Liver (tissue), 9 donors: ENCODE results near the gene PALD1. TPM values are rescaled to one million over a fixed set of nuclear protein-coding genes. Genes with fewer than 3 reads are reported as not detected.

ENCODE experiments used
- DNase-seq: peaks from one replicate; pipeline ENCODE4 v3.0.0-alpha.2; 2017; ENCODE audit warnings: low spot score
- H3K27ac ChIP-seq, 2 donors: one replicate each; pipeline ENCODE4 v1.7.0; 2013; ENCODE audit warnings: inconsistent platforms in 2 of 2, low read length in 2 of 2, control low read depth in 1 of 2, low read depth in 1 of 2, mild to moderate bottlenecking in 1 of 2
- H3K27me3 ChIP-seq, 4 donors: one replicate each; pipeline versions ENCODE4 v1.6.1 to v1.7.0; 2013; ENCODE audit warnings: low read length in 3 of 4, inconsistent platforms in 1 of 4, mild to moderate bottlenecking in 1 of 4, moderate library complexity in 1 of 4; ENCODE audit not compliant: control insufficient read depth in 4 of 4, insufficient read depth in 4 of 4
- H3K36me3 ChIP-seq, 4 donors: one replicate each; pipeline versions ENCODE4 v1.6.1 to v1.7.0; 2013; ENCODE audit warnings: low read length in 3 of 4, mild to moderate bottlenecking in 3 of 4, low read depth in 1 of 4, moderate library complexity in 1 of 4; ENCODE audit not compliant: control insufficient read depth in 4 of 4, insufficient read depth in 3 of 4
- H3K4me1 ChIP-seq, 4 donors: one replicate each; pipeline versions ENCODE4 v1.6.1 to v1.7.0; 2013; ENCODE audit warnings: low read length in 3 of 4, mild to moderate bottlenecking in 3 of 4, moderate library complexity in 1 of 4; ENCODE audit not compliant: control insufficient read depth in 4 of 4, insufficient read depth in 4 of 4
- H3K4me3 ChIP-seq, 3 donors: one replicate each; pipeline versions ENCODE4 v1.6.1 to v1.7.0; 2013; ENCODE audit warnings: low read length in 3 of 3, control low read depth in 1 of 3, low read depth in 1 of 3, mild to moderate bottlenecking in 1 of 3
- H3K9ac ChIP-seq, 2 donors: one replicate each; pipeline ENCODE4 v1.7.0; 2013; ENCODE audit warnings: low read length in 2 of 2, mild to moderate bottlenecking in 2 of 2, moderate library complexity in 2 of 2, control low read depth in 1 of 2, low read depth in 1 of 2
- H3K9me3 ChIP-seq, 4 donors: one replicate each; pipeline versions ENCODE4 v1.6.1 to v1.7.0; 2013; ENCODE audit warnings: low read length in 3 of 4; ENCODE audit not compliant: control insufficient read depth in 4 of 4
- CTCF ChIP-seq: fragments of 150-350 bp; IDR thresholded peaks from 2 replicates; pipeline ENCODE4 v1.5.1; 2017; ENCODE audit warnings: improper control_type of control experiment, low read depth, low read length; ENCODE audit not compliant: missing input control
- EGR1 ChIP-seq, 2 donors: IDR thresholded peaks; 2 replicates each; pipeline ENCODE4 v1.6.1; 2016 to 2018; ENCODE audit warnings: antibody characterized with exemption in 2 of 2, low read depth in 2 of 2
- FOXA1 ChIP-seq: IDR thresholded peaks from 2 replicates; pipeline ENCODE4 v1.6.1; 2016; ENCODE audit warnings: antibody characterized with exemption
- FOXA2 ChIP-seq: IDR thresholded peaks from 2 replicates; pipeline ENCODE4 v1.6.1; 2016; ENCODE audit warnings: antibody characterized with exemption
- GABPA ChIP-seq, 2 donors: IDR thresholded peaks in 1 of 2; conservative IDR thresholded peaks in 1 of 2; 2 replicates each; pipeline ENCODE4 v1.6.1; 2016; ENCODE audit warnings: antibody characterized with exemption in 2 of 2, mild to moderate bottlenecking in 1 of 2, moderate library complexity in 1 of 2
- HNF4A ChIP-seq, 2 donors: conservative IDR thresholded peaks; 2 replicates each; pipeline ENCODE4 v1.6.1; 2016; ENCODE audit warnings: antibody characterized with exemption in 2 of 2, mild to moderate bottlenecking in 2 of 2
- HNF4G ChIP-seq: IDR thresholded peaks from 2 replicates; pipeline ENCODE4 v1.6.1; 2016; ENCODE audit warnings: antibody characterized with exemption
- JUND ChIP-seq, 2 donors: IDR thresholded peaks; 2 replicates each; pipeline ENCODE4 v1.6.1; 2016; ENCODE audit warnings: antibody characterized with exemption in 2 of 2
- NR2F2 ChIP-seq: IDR thresholded peaks from 2 replicates; pipeline ENCODE4 v1.6.1; 2016; ENCODE audit warnings: antibody characterized with exemption
- RAD21 ChIP-seq, 2 donors: IDR thresholded peaks; 2 replicates each; pipeline ENCODE4 v1.6.1; 2016; ENCODE audit warnings: antibody characterized with exemption in 2 of 2, mild to moderate bottlenecking in 2 of 2
- RXRA ChIP-seq, 2 donors: IDR thresholded peaks; 2 replicates each; pipeline ENCODE4 v1.6.1; 2017 to 2018; ENCODE audit warnings: antibody characterized with exemption in 2 of 2, mild to moderate bottlenecking in 1 of 2
- SP1 ChIP-seq: IDR thresholded peaks from 2 replicates; pipeline ENCODE4 v1.6.1; 2018; ENCODE audit warnings: antibody characterized with exemption, mild to moderate bottlenecking
- TAF1 ChIP-seq: conservative IDR thresholded peaks from 2 replicates; pipeline ENCODE4 v1.6.1; 2016; ENCODE audit warnings: antibody characterized with exemption, mild to moderate bottlenecking
- YY1 ChIP-seq: IDR thresholded peaks from 2 replicates; pipeline ENCODE4 v1.6.1; 2016; ENCODE audit warnings: antibody characterized with exemption, mild to moderate bottlenecking
- ZBTB33 ChIP-seq: IDR thresholded peaks from 2 replicates; pipeline ENCODE4 v1.6.1; 2016; ENCODE audit warnings: antibody characterized with exemption
- WGBS: extraction: QIAGEN DNeasy Blood & Tissue Kit; methylation state at CpG from one replicate; pipeline ENCODE4 v1.1.7; 2013; 5-methylcytosine and 5-hydroxymethylcytosine counted together
- polyA plus RNA-seq, 2 donors: library from polyadenylated mRNA; stranded (reverse) in 1 of 2; unstranded in 1 of 2; fragments of 200-250 nt in 1 of 2; fragments of >200 nt in 1 of 2; fragmentation: Nextera tagmentation in 1 of 2; extraction: Ambion mirVana in 1 of 2; gene quantifications; one replicate each; pipeline versions ENCODE4 v1.2.1 to v1.2.3, GENCODE V29; 2013 to 2015
- total RNA-seq, 2 donors: library from RNA; depleted of rRNA; stranded (reverse); fragments of >200 nt; gene quantifications; one replicate each; pipeline ENCODE4 v1.2.3, GENCODE V29; 2014
- TF ChIP-seq, protein P1 (sequence below): IDR thresholded peaks from 2 replicates; pipeline ENCODE4 v1.6.1; 2016; ENCODE audit warnings: antibody characterized with exemption
- donor health status: healthy.
- donor health status: healthy.
- donor health status: healthy.
- donor health status: healthy.
- donor health status: healthy.

The PALD1 gene
- total and polyA plus RNA-seq, 4 donors = 0.72 to 4.2 (median 1.4) TPM

GRCh38 chr10:70532554-70533188 is 54.1 kb downstream of the PALD1 start:
- 93% methylated on average over 17 of the region's 17 CpGs for WGBS
- H3K27ac ChIP-seq = no peak overlapping the region
- H3K4me1 ChIP-seq = peaks cover 0 to 1% (median 0%) of the 10 kb centered on the region in 4 donors
- DNase-seq = no peak
- H3K9me3 ChIP-seq = no peaks in the 10 kb centered on the region
- H3K9ac ChIP-seq = no peak overlapping the region
- no peak overlapping the region for H3K4me3 ChIP-seq
- H3K36me3 ChIP-seq = no peaks in the 10 kb centered on the region
- no peak for TF ChIP-seq YY1
- TF ChIP-seq RXRA (IDR thresholded peaks at IDR 0.05) = no peak
- TF ChIP-seq RAD21 (IDR thresholded peaks at IDR 0.05) = no peak
- no peak for TF ChIP-seq ZBTB33
- no peak for TF ChIP-seq GABPA (IDR thresholded peaks at IDR 0.05 in 1 of 2, conservative IDR thresholded peaks at IDR 0.05 in 1 of 2)
- TF ChIP-seq, protein P1, sequence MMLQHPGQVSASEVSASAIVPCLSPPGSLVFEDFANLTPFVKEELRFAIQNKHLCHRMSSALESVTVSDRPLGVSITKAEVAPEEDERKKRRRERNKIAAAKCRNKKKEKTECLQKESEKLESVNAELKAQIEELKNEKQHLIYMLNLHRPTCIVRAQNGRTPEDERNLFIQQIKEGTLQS = no peak
- TF ChIP-seq SP1 = no peak
- no peak for TF ChIP-seq CTCF
- no peak for TF ChIP-seq JUND (IDR thresholded peaks at IDR 0.05)
- TF ChIP-seq HNF4G = no peak
- TF ChIP-seq EGR1 (IDR thresholded peaks at IDR 0.05; ENCODE audit: low read depth in 2 of 2) = no peak
- no peak for TF ChIP-seq NR2F2
- no peak for TF ChIP-seq FOXA1
- TF ChIP-seq TAF1 = no peak
- TF ChIP-seq HNF4A (conservative IDR thresholded peaks at IDR 0.05) = no peak
- H3K27me3 ChIP-seq = no peaks in the 10 kb centered on the region

GRCh38 chr10:70533189-70533558 is 54.6 kb downstream of the PALD1 start:
- H3K36me3 ChIP-seq = no peaks in the 10 kb centered on the region
- 93% methylated on average over 5 of the region's 5 CpGs for WGBS

More at GRCh38 chr10:70533189-70533558, 54.6 kb downstream of the PALD1 start:
- Histone ChIP-seq H3K4me1 (peaks cover 0 to 6% (median 2%) of the 10 kb centered on the region in 4 donors), H3K27me3 (no peaks in the 10 kb centered on the region), H3K4me3 (no peak overlapping the region), H3K9me3 (no peaks in the 10 kb centered on the region), H3K9ac (no peak overlapping the region), H3K27ac (no peak overlapping the region)
- no peak for DNase-seq
- TF ChIP-seq, protein P1 = no peak
- TF ChIP-seq JUND (IDR thresholded peaks at IDR 0.05) = no peak
- no peak for TF ChIP-seq FOXA2
- no peak for TF ChIP-seq SP1
- TF ChIP-seq YY1 = no peak
- TF ChIP-seq HNF4A (conservative IDR thresholded peaks at IDR 0.05) = no peak
